AG09309 (cell line): Measurements from ENCODE around the gene RNPEP.

Source experiments
- DNase-seq: peaks from one replicate; pipeline ENCODE4 v3.0.0-alpha.2; 2010; ENCODE audit warnings: low read depth
- H3K4me3 ChIP-seq: 2 replicates; pipeline ENCODE4 v1.5.1; 2011; ENCODE audit warnings: mild to moderate bottlenecking, low read depth, low read length, moderate library complexity; ENCODE audit not compliant: control insufficient read depth
- TF ChIP-seq, protein P1 (sequence below): IDR thresholded peaks from 2 replicates; pipeline ENCODE4 v1.5.1; 2011; ENCODE audit warnings: mild to moderate bottlenecking, low read depth, low read length, inconsistent platforms; ENCODE audit not compliant: insufficient read depth, control insufficient read depth; ENCODE audit errors: missing control alignments

The RNPEP gene

GRCh38 chr1:202014915-202015661, 32.6 kb downstream of the RNPEP start:
- no peak for DNase-seq
- H3K4me3 ChIP-seq: no peak overlapping the region
- TF ChIP-seq, protein P1, sequence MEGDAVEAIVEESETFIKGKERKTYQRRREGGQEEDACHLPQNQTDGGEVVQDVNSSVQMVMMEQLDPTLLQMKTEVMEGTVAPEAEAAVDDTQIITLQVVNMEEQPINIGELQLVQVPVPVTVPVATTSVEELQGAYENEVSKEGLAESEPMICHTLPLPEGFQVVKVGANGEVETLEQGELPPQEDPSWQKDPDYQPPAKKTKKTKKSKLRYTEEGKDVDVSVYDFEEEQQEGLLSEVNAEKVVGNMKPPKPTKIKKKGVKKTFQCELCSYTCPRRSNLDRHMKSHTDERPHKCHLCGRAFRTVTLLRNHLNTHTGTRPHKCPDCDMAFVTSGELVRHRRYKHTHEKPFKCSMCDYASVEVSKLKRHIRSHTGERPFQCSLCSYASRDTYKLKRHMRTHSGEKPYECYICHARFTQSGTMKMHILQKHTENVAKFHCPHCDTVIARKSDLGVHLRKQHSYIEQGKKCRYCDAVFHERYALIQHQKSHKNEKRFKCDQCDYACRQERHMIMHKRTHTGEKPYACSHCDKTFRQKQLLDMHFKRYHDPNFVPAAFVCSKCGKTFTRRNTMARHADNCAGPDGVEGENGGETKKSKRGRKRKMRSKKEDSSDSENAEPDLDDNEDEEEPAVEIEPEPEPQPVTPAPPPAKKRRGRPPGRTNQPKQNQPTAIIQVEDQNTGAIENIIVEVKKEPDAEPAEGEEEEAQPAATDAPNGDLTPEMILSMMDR: no peak

DNA sequence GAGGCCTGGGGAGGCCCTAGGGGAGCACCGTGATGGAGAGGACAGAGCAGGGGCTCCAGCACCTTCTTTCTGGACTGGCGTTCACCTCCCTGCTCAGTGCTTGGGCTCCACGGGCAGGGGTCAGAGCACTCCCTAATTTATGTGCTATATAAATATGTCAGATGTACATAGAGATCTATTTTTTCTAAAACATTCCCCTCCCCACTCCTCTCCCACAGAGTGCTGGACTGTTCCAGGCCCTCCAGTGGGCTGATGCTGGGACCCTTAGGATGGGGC, 33.2 kb downstream of the RNPEP start:
- TF ChIP-seq, protein P1: no peak
- H3K4me3 ChIP-seq: no peak overlapping the region
- no peak for DNase-seq

GRCh38 chr1:202016022-202016810, 33.8 kb downstream of the RNPEP start:
- no peak overlapping the region for H3K4me3 ChIP-seq
- TF ChIP-seq, protein P1: no peak
- DNase-seq: no peak

- no peak overlapping the region for H3K4me3 ChIP-seq
- DNase-seq: no peak
- TF ChIP-seq, protein P1: no peak
Measured at GRCh38 chr1:202016811-202017748, 34.6 kb downstream of the RNPEP start.

DNA sequence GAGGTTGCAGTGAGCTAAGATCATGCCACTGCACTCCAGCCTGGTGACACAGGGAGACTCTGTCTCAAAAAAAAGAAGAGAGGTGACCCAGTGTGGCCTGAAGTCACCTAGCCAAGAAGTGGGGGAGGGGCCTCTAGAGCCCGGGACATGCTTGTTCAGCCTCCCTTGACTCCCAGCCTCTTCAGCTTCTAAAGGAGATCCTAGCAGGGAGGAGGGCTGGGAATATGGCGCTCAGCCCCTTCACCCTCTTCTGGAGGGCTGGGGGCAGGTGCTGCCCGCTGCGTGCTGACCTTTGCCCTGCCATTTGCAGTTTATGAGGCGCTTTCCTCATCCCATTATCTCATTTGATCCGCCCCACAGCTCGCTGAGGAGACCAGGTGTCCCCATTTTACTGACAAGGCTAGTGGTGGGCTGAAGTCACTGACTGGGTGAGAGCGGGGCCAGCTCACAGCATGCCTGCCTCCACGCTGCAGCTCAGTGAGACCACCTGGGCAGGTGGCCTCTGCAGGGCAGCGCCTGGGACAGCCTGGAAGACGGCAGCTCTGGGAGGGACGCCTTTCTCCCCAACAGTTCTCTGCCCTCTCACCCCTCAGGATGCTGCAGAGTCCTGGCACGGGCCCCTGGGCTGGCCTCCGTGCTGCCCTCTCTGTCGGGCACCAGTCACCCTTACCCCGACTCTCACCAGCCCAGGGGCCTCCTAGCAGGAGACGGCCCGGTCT, 35.5 kb downstream of the RNPEP start:
- no peak overlapping the region for H3K4me3 ChIP-seq
- no peak for DNase-seq
- TF ChIP-seq, protein P1: no peak
